ENCODE results near the gene OASL.

Gene OASL

DNA sequence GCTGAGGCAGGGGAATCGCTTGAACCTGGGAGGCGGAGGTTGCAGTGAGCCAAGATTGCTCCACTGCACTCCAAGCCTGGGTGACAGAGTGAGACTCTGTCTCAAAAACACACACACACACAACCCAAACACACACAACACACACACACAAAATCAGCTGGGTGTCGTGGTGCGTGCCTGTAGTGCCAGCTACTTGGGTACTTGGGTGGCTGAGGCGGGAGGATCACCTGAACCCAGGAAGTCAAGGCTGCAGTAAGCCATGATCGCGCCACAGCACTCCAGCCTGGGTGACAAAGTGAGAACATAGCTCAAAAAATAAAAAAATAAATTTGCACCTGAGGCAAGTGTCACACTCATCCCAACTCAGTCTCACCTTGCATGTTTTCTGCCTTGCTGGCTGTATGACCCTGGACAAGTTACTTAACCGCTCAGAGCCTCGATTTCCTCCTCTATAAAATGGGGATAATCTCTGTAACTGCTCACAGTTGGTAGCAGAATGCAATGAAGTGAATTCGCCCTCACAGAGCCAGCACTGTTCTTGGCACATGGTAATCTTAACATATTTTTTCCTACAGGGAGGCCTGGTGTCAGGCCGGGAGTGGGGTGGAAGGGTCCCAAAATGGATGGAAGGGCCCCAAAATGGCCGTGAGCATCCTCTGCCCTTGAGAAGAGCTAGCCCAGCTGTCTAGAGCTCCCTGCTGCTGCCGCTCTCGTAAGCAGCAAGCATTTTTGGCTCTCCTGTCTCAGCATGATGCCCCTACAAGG is 61.3 kb downstream of the OASL start:
- TF ChIP-seq CEBPB (IDR thresholded peaks at IDR 0.05) (no peak), USF1 (IDR thresholded peaks at IDR 0.05) (no peak), MAX (IDR thresholded peaks at IDR 0.05) (no peak), EGR1 (IDR thresholded peaks at IDR 0.05) (no peak)

DNA sequence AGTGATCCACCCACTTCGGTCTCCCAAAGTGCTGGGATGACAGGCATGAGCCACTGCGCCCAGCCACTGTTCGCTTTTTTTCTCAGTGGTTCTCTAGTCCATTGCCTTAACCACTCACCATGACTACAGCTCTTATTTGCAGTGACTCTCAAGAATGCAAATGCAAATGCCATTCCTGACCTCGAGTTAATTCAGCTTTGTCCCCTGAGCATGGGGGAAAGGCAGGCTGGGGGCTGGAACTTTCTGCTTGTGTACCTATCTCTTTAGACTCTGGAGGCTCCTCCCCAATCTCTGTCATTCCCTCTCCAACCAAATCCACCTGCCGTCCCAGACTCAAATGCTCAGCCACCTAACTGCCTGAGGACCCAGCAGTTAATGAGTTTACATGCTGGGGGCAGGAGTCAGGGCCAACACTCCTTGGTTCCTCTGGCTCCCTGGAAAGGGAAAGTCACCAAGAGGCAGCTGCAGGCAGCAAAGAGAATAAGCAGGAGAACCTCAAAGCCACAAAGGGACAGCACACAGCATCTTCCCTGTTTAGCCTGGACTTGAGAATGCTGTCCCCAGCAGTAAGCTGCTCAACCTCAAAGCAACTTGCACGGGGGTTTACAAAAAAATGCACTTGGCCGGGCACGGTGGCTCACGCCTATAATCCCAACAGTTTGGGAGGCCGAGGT is 66.0 kb downstream of the OASL start:
- TF ChIP-seq TEAD4 (IDR thresholded peaks at IDR 0.05), result no peak
- TF ChIP-seq REST (IDR thresholded peaks at IDR 0.05; ENCODE audit: low read depth), result no peak
- no peak for TF ChIP-seq USF1 (IDR thresholded peaks at IDR 0.05)

- TF ChIP-seq EP300 (IDR thresholded peaks at IDR 0.05; ENCODE audit: borderline replicate concordance) (no peak), RAD21 (IDR thresholded peaks at IDR 0.05; ENCODE audit: low read depth) (peak; percentile 89), ZBTB7A (IDR thresholded peaks at IDR 0.05; ENCODE audit: low read depth) (no peak), USF1 (IDR thresholded peaks at IDR 0.05) (no peak)
These were observed 67.5 kb downstream of the OASL start for GRCh38 chr12:120971299-120972180.

- TF ChIP-seq NFIC (IDR thresholded peaks at IDR 0.05), result no peak
- TF ChIP-seq CEBPB (IDR thresholded peaks at IDR 0.05), result no peak
- TF ChIP-seq EP300 (IDR thresholded peaks at IDR 0.05; ENCODE audit: borderline replicate concordance), result no peak
- no peak for TF ChIP-seq MAX (IDR thresholded peaks at IDR 0.05)
- TF ChIP-seq RAD21 (IDR thresholded peaks at IDR 0.05; ENCODE audit: low read depth), result no peak
- no peak for TF ChIP-seq REST (IDR thresholded peaks at IDR 0.05; ENCODE audit: low read depth)
- no peak for TF ChIP-seq TCF12 (IDR thresholded peaks at IDR 0.05; ENCODE audit: low read depth)
- no peak for TF ChIP-seq EGR1 (IDR thresholded peaks at IDR 0.05)
- no peak for TF ChIP-seq ZBTB7A (IDR thresholded peaks at IDR 0.05; ENCODE audit: low read depth)
- TF ChIP-seq YY1 (IDR thresholded peaks at IDR 0.05; ENCODE audit: low read depth), result no peak
- TF ChIP-seq CREB1 (IDR thresholded peaks at IDR 0.05; ENCODE audit: low read depth), result no peak
- TF ChIP-seq TAF1 (IDR thresholded peaks at IDR 0.05; ENCODE audit: low read depth), result no peak
- no peak for TF ChIP-seq FOXM1 (IDR thresholded peaks at IDR 0.05; ENCODE audit: borderline replicate concordance, low read depth)
- no peak for TF ChIP-seq TEAD4 (IDR thresholded peaks at IDR 0.05)
- TF ChIP-seq USF1 (IDR thresholded peaks at IDR 0.05), result no peak
These were observed 68.7 kb downstream of the OASL start for GRCh38 chr12:120970310-120970709.
